Measurements from ENCODE around the gene ZMYM4.
A peak's percentile ranks its signal among the peaks of the same experiment; 100 is the strongest.

DNA sequence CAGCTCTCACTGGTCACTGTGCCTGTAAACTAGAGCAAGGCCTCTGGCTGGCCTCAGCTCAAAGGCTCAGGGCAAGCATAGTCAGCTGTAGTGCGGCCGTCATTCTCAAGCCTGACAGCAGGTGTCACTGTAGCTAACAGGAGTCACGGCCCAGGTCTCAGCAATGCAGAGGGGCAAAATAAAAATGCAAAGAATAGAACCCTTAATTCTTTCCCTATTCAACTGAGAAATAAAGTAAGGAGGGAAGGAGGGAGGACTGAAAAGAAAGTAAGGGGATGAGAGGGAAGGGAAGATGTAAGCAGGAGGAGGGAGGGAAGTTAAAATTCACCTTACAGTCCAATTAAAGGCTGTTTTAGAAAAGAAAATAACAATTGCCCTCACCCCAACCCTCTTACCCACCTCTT is 182.6 kb downstream of the ZMYM4 start:
- TF ChIP-seq ESRRA (CRISPR knock-in tag; IDR thresholded peaks at IDR 0.05; ENCODE audit: borderline replicate concordance) (no peak), FOXJ3 (CRISPR knock-in tag; IDR thresholded peaks at IDR 0.05; ENCODE audit: borderline replicate concordance) (no peak), ELF4 (CRISPR knock-in tag; IDR thresholded peaks at IDR 0.05; ENCODE audit: low read depth) (no peak), NFYB (CRISPR knock-in tag; conservative IDR thresholded peaks at IDR 0.05; ENCODE audit: low read depth) (no peak), ZNF317 (CRISPR knock-in tag; IDR thresholded peaks at IDR 0.05; ENCODE audit: borderline replicate concordance, low read depth) (no peak), IRF2 (CRISPR knock-in tag; IDR thresholded peaks at IDR 0.05; ENCODE audit: borderline replicate concordance, low read depth) (no peak), ZNF232 (CRISPR knock-in tag; IDR thresholded peaks at IDR 0.05) (no peak), CBFB (CRISPR knock-in tag; IDR thresholded peaks at IDR 0.05; ENCODE audit: low read depth) (no peak)
- TF ChIP-seq, protein P1, sequence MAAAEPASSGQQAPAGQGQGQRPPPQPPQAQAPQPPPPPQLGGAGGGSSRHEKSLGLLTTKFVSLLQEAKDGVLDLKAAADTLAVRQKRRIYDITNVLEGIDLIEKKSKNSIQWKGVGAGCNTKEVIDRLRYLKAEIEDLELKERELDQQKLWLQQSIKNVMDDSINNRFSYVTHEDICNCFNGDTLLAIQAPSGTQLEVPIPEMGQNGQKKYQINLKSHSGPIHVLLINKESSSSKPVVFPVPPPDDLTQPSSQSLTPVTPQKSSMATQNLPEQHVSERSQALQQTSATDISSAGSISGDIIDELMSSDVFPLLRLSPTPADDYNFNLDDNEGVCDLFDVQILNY (CRISPR knock-in tag; IDR thresholded peaks at IDR 0.05), result no peak
- TF ChIP-seq, protein P2, sequence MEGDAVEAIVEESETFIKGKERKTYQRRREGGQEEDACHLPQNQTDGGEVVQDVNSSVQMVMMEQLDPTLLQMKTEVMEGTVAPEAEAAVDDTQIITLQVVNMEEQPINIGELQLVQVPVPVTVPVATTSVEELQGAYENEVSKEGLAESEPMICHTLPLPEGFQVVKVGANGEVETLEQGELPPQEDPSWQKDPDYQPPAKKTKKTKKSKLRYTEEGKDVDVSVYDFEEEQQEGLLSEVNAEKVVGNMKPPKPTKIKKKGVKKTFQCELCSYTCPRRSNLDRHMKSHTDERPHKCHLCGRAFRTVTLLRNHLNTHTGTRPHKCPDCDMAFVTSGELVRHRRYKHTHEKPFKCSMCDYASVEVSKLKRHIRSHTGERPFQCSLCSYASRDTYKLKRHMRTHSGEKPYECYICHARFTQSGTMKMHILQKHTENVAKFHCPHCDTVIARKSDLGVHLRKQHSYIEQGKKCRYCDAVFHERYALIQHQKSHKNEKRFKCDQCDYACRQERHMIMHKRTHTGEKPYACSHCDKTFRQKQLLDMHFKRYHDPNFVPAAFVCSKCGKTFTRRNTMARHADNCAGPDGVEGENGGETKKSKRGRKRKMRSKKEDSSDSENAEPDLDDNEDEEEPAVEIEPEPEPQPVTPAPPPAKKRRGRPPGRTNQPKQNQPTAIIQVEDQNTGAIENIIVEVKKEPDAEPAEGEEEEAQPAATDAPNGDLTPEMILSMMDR (IDR thresholded peaks at IDR 0.05), result peak; percentile 67

All from WTC11 (cell line).